HG03469 (cell line): Measurements from ENCODE around the gene C1QTNF1.
"Not testable (repeated sequence)": the region's sequence is repeated elsewhere in the genome, so short reads cannot be mapped to it uniquely, and the experiment has no call there.

Source experiments
- ATAC-seq: cut with Tn5 transposase; IDR thresholded peaks from one replicate; pipeline ENCODE4 v1.9.1; 2021; ENCODE audit warnings: mild to moderate bottlenecking, moderate library complexity, moderate number of reproducible peaks; ENCODE audit not compliant: unreplicated experiment

Gene C1QTNF1

DNA sequence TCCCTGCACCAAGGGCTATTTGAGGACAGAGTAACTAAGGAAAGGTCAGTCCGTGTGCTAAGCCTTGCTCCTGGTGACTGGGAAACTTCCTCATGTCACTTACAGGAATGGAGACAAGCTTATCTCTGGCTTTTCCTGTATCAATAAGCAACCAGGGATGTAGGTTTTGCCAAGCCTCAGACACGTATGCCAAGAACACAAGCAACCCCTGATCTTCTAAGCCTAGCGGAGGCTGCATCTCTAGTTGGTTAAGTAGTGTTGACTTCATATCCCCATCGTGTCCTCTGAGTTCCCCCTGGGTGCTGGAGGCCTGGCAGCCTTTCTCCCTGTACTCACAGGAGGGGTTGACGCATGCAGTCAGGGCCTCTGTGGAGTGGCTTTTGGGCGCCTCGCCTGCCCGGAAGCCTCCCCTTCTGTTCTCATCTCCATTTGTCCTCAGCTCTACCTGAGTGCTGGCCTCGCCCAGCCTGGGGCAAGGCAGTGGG is 1.4 kb upstream of the C1QTNF1 start:
- ATAC-seq, result no peak

DNA sequence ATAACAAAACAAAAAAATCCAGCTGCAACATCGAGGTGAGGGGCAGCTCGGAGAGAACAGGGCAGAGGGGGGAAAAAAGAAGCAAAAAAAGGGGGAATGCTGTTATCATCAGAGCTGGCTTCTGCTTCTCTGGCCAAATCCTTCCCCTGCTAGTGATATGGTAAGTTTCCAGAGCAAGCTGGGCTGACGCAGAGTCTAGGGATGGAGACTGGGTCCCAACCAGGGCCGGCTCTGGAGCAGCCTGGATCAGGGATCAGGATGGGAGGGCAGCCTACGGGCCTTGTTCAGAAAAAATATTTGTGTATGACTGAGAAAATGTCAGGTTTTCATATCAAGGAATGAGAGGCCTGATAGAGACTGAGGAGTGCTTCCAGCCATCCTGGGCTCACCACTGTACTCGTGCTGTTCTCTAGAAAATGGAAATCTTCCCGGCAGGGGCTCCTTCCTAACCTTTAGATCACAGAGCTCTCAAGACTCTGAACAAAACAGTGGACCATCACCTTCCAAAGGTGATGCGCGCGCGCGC is 726 bp upstream of the C1QTNF1 start:
- ATAC-seq, result no peak

DNA sequence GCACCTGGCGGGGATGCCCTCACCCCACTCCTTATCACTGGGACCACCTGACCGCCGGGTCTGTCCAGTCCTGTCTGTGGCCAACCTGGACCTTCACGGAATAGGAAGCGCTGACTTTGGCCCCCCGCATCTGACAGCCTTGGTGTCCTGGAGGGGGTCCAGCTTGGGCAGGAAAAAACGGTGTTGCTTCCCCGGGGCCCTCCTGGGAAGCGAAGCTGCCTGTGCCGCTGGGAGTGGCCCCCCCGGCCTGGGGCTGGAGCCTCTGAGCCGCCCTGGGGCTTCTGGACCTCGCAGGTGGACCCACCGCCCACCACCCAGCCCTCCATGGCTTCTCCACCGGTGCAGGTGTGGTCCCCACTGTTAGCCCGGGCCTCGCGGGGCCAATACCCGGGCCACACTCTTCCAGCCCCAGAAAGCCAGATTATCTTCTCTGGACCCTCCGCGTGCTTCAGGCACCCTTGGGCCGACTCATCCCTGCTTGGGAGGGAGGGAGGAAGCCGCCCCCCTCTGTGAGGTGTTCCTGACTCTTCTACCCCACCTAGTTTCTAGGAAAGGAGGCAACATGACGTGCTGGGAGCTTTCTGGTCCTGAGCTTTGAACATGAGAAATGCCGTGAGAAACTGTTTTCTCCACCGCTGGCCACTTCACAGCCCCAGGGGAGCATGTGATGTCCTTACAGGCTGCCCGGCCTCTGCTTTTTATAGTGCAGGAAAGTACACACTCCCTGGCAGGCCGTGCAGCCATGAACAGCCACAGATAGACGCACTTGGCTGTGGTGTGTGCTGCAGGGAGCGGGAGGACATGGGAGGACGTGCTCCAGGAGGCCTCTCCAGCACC is 1.1 kb downstream of the C1QTNF1 start:
- no peak for ATAC-seq

DNA sequence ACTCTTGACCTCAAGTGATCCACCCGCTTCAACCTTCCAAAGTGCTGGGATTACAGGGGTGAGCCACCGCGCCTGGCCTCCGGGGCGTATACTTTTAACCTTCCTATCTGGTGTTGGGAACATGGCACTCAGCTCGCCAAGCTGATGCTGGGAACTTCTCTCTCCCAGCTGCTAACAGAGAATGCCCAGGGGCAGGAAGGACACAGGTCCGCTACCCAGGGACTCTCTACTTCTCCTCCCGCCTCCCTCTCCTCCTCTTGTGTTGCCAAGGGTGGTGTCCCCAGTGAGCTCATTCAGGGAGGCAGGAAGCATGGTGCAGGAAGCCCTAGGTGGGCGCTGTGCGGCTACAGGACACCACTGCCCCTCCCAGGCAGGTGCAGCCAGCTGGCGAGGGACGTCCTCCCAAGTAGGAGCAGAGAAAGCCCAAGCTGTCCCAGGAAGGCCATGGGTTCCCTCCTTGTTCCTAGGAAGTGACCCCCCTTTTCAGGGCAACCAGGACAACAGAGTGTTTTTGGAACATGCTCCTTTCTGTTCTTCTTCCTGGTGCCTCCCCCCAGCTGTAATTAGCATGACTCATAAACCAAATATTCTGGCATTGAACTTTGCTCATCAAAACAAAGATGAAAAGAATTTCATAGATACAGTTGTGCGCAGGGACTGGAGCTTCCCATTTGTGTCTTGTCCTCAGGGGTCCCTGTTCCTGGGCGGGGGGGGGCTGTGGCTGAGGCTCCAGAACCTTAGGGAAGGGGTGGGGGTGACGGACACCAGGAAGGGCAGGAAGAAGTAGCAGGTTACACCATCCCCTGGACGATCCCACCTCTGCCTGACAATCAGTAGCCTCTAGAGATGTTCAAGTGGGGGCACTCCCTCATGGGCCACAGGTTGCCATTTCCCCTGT is 2.7 kb downstream of the C1QTNF1 start:
- no peak for ATAC-seq

DNA sequence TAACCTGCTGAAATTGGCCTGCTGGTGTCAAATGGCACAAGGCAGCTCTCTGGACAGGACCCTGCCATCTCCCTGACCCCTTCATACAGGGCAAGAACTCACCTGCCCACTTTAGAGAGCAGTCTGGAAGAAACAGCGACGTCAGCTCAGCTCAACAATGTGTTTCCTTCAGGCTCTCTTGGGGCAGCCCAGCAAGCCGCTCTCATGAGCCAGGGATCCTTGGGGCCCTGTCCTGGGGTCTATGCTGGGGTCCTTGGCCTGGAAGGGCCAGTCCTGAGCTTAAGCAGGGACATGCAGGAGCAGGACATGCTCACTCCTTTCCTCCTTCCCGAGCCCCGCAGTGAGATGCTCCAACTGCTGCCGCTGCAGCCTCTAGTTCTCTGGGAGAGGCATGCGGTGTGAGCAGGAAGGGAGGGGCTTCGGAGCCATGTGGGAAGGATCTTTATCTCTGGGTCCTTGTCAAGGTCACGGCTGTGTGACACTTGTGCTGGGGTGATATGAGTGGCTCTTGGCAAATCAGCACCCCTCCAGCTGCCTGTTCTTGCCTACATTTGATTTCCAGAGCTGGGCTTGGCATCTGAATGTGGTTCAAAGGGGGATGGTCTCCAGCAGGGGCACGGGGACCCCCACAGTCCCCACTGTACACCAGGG is 3.4 kb downstream of the C1QTNF1 start:
- ATAC-seq, result no peak

DNA sequence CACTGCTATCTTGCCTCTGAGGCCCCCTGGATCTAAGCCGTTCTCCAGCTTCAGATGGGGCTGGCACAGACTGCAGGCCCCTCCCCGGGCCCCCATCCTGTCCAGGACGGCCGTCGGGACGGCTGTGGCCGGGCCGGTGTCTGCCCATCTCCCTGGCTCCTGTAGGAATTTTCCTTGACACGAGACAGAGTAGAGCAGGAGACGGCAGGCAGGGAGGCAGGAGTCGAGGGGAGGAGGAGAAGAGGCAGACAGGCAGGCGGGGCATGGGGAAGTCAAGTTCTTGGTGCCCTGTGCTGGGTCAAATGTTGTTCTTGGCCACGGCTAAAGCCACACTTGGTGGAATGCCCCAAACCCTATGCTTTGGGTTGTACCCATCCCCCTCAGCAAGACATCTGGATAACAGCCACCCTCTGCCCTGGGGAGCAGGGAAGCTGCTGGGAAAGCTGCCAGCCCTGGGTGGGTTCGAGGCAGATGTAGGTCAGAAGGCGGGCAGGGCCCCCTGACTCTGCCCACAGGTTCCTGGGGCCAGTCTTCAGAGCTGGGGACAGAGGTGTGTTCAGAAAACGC is 4.0 kb downstream of the C1QTNF1 start:
- no peak for ATAC-seq

DNA sequence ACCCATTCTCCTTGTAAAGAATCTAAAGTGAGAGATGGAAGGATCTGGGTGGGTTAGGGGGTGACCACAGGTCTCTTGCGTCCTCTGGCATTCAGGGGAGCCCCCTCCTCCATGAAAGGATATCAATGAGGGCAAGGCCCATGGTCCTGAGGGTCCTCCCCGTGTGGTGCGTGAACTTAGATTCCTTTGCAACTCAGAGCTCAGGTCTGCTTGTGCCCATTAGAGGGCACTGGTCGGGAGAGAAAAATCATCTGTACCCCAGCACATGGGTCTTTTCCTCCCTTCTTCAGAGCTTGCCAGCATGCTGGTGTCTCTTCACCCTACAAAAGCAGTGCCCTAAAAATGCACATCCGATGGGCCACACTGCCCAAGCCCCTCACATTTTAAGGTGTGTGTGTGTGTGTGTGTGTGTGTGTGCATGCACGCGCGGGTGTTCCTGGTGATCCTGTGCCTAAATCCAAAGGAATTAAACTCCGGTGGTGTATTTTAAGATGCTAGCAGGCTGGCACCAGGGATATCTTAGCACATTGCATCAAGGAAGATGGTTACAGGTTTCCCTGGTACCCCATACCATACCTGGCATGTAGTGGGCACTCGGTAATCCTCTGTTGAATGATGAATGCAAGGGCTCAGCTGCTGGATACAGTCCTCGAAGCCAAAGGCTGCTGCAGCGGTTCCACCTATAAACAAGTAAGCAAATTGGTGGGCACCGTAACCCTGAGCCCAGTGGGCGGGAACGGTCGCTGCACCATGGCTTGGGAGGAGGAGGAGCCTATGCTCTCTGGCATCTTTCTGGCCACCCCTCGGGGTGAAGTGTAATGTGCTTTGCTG is 4.7 kb downstream of the C1QTNF1 start:
- ATAC-seq, result no peak

DNA sequence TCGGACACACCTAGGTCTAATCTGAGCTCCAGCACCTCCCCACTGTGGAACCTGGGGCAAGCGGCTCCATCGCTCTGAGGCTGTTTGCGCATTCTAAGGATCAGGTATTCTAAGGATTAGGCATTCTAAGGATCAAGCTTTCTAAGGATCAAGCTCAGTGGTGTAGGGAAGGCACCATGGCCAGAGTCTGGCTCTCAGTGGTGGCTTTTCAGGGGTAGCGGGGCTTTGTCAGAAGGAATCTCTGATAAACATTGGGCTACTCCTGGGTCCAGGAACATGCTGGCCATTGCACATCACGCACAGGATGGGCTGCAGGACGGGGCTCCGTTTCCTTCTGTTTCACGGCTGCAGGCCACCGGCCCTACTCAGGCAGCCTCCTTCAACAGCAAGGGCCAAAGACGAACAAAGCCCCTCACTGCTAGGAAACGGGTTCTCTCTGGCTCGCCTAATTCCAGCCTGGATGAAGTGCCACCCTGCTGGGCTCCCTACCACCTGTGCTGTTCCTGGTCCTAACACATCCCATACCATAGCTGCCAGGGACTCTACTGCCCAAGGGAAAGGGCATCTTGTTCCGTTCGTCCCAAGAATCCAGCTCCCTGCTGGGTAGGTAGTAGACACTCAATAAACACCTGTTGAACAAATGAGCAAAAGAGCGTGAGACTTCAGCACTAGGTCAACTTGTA is 5.5 kb downstream of the C1QTNF1 start:
- no peak for ATAC-seq

DNA sequence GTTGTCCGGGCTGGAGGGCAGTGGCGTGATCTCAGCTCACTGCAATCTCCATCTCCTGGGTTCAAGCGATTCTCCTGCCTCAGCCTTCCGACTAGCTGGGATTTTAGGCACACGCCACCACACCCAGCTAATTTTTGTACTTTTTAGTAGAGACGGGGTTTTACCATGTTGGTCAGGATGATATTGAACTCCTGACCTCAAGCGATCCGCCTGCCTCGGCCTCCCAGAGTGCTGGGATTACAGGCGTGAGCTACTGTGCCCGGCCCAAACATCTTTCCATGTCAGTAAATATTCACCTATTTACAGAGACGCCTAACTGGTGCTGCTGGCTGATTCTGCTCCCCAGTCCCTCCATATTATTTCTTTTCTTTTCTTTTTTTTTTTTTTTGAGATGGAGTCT is 6.7 kb downstream of the C1QTNF1 start:
- not testable (repeated sequence) for ATAC-seq

DNA sequence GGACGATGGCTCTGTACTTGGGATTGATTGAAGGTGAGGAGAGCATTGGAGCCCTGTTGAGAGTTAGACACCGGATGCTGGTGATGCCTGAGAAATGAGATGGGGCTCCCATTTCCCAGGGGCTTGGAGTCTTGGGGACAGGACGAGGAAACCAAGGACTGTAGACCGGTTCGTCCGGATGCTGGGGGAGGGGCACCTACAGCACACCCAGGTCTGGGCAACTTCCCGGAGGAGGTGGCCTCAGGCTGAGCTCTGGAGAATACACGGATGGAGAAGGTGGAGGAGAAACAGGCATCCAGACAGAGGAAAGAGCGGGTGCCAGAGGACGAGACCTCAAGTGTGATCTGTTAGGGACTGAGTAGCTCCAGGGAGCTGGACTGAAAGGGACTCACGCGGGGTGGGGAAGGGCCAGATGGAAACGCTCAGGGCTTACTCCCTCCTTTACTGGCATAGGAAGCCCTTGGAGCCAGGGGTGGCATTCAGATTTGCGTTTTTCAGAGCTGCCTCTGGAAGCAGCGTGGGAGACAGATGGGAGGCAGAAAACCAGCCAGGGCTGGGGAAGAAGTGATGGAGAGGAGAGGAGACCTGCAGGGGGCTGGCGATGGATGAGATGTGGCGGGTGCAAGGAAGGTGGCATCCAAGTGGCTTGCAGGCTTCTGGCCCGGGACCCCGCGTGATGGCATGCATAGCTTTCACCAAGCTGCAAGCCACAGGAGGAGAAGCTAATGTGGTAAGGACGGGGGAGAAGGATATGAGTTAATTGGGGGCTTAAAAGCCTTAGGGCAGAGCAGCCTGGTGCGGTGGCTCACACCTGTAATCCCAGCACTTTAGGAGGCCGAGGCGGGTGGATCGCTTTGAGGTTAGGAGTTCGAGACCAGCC is 8.3 kb downstream of the C1QTNF1 start:
- ATAC-seq, result no peak

DNA sequence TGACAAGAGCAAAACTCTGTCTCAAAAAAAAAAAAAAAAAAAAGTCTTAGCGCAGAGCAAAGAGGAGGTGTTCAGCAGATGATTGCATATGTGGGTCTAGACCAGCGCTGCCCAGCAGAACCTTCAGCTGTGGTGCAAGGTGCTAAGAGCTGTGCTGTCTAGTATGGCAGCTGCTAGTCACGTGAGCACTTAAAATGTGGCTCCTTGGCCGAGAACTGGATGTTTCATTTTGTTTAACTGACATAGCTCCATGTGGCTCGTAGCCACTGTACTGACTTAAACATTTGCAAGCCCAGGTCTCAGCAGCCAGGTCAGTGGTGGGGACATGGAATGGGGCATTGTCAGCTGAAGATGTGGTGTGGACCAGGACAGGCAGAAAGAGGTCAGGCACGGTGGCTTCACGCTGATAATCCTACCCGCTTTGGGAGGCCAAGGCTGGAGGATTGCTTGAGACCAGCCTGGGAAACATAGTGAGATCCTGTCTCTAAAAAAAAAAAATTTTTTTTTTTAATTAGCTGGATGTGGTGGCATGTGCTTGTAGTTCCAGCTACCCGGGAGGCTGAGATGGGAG is 9.2 kb downstream of the C1QTNF1 start:
- no peak for ATAC-seq

DNA sequence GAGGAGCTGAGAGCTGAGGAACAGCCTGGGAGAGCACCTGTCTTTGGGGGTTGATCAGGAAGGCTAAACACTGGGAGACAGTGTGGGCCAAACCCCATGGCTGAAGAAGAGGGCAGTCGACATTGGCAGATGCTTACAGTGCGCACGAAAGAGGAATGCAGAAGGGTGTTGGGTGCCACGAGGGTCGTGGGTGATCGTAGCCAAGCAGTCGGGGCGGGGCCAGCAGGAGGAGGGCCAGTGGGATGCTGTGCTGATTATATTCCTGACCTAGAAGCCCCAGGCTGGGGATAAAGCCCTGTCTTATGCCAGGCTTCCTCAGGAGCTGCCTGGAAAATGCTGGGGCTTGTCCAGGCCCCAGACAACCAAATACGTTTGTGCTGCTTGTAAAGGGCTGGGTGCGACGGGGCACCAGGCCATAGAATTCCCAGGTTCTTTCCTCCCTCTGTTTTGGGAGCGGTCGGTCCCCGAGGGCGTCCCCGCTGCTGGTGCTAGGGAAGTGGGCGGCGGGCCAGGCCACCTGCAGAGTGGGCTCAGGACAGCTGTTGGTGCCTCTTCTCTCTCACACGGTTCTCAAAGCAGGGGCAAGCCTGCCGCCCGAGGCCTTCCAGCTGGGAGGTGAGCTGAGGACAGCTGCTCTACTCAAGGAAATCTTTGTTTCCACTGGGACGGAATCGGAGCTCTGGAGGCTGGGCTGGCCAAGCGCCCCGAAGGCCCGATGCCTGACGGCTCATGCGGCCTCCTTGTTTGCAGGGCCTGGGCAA is 10.0 kb downstream of the C1QTNF1 start:
- no peak for ATAC-seq

DNA sequence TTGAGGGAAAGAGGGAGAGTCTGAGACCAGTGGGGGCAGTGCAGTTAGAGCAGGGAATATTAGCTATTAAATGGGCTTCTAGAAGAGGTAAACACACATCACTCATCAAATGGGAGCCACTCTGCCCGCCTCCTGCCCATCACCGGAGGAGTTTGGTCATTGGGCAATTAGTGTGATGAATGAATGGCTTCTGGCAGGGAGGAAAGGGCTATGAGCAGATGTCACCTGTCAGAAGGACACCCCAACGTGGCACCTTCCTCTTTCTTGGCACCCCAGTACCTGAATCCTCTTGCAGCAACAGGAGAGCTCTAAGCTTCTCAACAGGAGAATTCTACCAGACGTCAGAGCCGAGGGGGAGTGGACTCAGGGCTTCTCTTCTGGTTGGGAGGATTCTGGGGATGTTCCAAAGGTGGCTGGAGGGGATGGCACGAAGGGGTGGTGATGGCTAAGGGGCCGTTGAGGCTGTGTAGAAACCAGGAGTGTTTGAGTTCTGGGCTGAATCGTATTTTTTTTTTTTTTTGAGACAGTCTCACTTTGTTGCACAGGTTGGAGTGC is 11.0 kb downstream of the C1QTNF1 start:
- ATAC-seq, result no peak

DNA sequence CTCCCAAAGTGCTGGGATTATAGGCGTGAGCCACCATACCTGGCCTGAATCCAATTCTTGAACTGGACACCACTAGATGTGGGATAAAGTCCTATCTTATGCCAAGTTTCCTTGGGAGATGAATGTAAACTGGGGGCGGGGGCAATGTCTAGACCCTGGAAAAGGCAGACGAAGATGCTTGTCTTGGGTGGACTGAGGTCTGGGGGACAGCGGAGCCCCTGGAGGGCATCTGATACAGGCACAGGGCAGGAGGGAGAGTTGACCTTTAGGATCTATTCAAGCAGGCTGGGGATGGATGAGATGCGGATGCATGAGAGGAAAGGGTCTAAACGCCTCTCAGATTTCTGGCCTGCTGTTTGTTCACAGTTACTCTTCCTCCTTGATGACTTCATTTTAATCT is 11.7 kb downstream of the C1QTNF1 start:
- ATAC-seq, result no peak

DNA sequence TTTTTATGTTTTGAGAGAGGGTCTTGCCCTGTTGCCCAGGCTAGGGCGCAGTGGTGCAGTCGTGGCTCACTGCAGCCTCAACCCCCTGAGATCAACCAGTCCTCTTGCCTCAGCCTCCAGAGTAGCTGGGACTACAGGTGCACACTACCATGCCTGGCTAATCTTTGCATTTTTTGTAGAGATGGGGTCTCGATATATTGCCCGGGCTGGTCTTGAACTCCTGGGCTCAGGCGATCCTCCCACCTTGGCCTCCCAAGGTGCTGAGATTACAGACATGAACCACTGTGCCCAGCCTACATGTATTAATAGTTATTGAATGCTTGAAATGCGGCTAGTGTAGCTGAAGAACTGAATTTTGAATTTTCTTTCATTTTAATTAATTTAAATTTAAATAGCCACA is 12.2 kb downstream of the C1QTNF1 start:
- no peak for ATAC-seq

DNA sequence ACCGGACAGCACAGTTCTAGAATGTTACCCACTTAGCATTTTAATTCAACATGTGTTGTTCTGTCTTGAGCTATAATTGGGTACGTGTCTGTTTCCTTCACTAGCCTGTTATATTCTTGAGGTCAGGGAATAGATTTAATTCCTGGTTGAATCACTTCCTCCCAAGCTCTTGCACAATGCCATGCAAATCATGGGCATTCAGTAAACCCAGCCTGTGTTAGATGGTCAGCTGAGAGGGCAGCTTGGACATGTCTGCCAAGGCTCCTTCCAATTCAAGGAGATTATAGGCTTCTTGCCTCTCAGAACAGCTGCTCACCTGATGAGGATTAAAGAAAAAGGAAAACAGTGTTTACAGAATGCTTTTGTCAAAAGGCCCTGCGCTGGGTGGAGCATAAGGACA is 12.6 kb downstream of the C1QTNF1 start:
- ATAC-seq, result no peak

DNA sequence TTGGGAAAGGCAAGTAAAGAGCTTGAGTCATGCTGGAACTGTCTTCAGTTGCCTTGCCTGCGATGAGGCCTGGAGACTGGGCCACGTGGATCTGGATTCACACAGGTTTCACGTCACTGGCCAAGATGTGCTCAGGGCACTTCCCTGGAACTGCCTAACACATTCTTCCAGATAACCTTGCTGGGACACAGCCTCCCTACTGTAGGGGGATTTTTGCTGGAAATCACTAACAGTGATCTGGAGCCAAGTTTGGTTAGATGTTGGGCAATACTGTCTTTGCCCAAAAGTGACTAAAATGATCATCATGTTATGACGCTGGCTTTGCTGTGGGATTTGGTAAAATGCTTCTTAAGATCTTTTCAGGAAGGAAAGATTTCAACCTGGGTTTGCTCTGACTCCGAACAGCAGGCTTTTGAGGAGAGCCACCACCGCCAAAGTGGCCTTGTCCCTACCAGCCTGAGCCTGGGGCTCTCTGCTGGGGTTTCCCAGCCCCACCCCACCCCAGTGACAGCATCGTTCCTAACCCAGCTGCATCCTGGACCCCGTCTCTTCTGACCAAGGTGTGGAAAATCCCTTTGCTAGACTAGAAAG is 14.7 kb downstream of the C1QTNF1 start:
- ATAC-seq, result no peak
